Epidermal melanocyte (primary cell): Measurements from ENCODE around the gene AFDN.

Experiments
- DNase-seq: peaks from one replicate; pipeline ENCODE4 v3.0.0; 2011; ENCODE audit warnings: low spot score; ENCODE audit not compliant: insufficient read length

Gene AFDN

DNA sequence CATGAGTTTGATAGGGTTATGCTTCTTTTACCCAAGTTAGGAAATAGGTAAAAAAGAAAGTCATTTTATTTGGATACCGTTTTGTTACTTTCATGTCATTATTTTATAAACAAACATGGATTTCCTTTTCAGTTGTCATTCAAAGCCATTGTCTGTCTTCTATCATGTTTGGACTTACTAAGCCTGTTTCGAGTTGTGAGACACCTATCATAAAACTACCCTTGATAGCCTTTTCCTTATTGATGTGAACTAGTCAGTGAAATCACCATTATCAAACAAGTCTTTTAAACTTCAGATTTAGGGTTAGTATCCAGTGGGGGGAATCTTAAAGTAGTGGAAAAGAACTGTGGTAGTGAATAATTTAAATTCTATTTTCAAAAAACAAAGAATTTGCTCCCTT is 85.8 kb downstream of the AFDN start:
- DNase-seq, result no peak

DNA sequence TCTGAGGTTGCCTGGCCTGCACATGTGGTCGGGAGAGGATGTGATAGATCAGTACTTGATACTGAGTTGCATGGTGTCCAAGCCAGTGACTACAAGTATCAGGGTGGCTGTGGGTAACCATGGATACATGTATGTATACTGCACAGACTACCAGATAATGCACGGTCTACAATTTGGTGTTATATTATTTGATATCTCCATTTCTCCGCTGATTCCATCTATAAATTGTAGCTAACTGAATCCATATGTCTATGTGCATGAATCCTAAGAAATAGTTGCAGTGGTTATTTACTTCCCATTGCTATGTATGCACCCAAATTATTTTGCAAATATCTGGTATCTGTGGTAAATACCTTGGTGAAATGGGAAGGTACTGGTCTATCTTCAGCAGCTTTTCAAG is 87.0 kb downstream of the AFDN start:
- DNase-seq, result no peak

DNA sequence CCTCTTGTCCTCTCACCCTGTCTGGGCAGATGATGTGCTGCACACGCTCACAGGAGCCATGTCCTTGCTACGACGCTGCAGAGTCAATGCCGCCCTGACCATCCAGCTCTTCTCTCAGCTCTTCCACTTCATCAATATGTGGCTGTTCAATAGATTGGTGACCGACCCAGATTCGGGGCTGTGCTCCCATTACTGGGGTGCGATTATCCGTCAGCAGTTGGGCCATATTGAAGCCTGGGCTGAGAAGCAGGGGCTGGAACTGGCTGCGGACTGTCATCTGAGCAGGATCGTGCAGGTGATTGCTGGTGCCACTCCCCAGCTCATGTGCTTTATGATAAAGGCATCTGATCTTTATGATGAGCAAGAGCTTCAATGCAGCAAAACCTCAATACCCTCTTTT is 88.4 kb downstream of the AFDN start:
- DNase-seq, result no peak

DNA sequence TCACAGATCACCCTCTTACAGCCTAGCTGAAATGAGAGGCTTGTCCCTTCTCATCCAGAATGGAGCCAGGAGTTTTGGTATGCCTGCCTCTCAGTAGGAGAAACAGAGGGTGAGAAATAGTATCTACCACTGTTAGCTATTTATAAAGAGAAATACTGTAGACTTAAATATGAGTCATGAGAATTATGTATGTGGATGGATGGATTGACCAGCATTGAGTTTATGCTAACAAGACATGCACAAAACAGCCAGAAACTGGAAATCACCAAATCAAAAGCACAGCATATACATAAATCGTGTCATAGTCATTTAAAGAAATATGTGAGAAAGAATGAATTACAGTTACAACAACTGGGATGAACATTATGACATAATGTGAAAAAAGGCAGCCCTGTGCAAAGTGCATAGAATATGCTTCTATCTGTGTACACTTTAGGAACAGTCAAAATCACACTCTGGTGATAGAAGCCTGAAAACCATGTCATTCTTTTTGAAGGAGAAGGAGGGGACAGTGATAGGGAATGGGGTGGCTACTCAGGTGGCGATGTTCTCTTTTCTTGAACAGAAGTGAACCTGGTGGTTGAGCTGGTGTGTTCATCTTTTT is 90.9 kb downstream of the AFDN start:
- DNase-seq, result no peak

DNA sequence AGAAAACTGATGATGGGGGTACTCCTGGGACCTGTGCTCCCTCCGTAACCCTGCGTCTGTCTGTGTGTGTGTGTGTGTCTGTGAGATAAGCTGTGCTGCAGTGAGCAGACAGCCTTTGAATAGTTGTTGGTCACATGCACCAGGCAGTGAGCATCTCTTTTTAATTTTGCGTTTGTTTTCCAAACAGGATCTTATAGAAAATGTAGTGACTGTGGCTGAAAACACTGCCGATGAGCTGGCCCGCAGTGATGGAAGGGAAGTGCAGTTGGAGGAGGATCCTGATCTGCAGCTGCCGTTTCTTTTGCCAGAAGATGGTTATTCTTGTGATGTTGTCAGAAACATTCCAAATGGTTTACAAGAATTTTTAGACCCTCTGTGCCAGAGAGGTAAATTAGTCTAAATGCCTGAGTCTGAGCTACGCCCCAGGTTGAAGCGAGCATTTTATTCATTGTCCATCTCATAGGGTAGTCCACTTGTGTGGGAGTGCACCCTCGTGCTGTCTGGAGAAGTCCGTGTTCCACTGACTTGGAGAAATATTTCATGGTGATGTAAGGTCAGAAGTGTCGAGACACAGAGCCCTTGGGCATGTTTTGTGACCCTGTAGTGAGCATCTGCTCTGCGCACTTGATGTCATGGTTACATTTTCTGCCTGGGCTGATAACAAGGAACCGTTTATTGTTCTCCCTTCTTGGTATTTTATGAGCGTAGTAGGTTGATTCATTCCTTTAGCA is 92.0 kb downstream of the AFDN start:
- no peak for DNase-seq

DNA sequence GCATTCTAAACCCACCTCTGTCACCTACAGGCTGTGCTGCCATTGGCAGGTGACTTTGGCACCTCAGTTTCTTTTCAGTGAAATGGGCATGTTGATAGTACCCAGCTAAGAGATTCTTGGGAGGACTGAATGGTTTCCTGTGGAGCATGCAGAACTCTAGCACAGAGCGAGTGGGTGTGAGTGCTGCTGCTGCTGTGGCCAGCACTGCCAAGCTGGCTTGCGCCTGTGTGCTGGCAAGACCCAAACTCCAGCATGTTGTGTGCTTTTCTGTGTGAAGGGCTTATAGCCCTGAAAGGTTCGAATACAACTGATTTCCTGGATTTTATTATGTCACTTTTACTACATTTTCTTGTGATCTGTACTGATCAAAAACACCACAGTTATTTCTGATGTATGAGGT is 92.6 kb downstream of the AFDN start:
- DNase-seq, result no peak

DNA sequence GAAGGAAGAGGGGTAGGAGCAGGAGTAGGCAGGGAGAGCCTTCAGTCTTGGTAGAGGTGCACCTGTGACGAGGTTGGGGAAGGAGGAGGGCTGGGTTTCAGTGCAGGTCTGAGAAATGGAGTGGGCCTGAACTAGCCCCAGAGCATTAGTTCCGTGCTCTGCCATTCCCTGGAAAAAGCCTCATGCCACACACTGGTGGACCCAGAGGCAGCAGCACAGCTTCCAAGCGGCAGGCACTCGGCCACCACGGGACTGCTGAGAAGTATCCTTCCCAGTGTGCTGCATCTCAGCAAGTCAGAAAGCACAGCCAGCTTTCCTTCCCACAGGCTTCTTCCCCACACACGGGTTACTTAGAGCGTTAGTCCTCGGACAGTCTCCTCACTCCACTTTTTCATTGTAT is 93.5 kb downstream of the AFDN start:
- no peak for DNase-seq

DNA sequence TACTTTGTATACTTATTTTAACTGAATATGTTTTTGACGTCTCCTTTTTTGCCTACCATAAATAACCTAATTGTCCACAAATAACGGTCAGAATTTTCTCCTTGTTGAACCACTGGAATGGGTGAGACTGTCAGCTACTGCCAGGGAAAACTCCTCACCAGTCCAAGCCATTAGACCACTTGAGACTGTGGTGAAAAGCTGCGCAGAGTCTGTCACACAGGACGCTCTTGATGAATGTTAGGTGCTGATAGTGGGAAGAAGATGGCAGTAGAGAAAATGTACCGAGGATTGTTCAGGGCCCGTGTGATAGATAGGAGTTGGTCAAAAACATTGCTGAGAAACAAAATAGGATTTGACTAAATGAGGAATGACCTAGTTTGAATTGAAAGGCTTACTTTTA is 95.1 kb downstream of the AFDN start:
- no peak for DNase-seq

DNA sequence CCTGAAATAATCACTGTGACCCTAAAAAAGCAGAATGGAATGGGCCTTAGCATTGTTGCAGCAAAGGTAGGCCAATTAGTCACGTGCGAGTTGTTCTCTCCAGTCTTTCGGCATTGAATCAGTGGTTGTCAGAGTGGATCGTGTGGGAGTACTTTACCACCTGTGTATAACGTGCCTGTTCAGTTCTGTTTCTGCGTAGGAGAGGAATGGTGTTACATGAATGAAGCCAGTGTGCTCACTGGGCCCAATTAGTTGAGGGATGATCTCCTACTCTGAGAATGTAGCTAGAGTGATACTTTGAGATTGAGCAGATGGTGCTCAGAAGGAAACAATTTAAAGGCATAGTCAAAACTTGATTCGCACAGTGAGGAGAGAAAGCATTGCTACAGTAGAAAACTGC is 98.3 kb downstream of the AFDN start:
- no peak for DNase-seq

DNA sequence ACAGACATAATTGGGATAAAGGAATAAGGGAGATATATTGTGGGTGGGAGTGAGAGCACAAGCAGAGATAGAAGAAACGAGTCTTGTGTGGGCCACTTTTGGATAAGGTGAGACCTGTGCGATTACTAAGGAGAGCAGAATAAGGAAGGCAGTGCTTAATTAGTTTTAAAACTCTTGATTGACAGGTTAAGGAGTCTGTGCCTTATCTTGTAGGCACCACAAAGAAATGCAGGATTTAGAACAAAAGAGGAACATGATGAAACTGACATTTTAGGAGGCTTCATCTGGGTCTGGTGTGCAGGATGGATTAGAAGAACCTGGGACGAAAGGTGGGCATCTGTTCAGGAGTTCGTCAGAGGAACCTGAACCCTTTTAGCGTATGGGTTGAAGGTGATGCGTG is 100.5 kb downstream of the AFDN start:
- DNase-seq, result no peak

DNA sequence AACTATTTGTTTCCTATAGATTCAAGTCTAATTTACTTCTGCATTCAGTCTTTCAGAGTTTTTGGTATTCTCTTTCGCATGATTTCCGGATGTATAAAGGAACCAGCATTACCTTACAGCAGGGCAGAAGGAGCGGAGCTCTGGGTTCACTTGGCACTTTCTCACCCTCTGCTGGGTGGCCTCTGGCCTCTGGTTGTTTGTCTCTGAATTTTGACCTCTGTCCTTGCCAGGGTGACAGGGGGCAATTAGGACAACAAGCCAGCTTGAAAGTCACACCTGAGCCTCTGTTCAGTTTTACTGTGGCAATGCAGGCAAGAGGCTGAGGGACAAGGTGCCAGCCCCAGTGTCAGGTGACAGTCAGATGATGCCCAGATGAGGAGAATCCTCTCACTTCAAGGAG is 101.4 kb downstream of the AFDN start:
- DNase-seq, result no peak

DNA sequence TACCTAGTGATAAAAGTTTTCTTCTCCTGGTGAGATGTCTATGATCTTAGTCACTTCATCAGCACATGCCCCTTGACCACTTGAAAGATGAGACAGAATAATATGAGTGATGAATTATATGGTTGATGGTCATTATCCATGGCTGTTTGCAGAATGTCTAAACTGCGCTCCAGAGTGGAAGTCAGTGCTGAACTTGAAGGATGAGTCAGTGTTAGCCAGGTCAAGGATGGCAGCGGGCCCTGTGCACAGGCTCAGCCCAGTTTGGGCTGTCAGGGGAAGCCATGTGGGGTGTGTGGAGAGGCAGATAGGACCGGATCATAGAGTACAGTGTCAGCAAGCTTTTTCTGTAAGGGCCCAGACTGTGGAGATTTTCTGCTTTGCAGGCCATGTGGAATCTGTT is 103.6 kb downstream of the AFDN start:
- no peak for DNase-seq

DNA sequence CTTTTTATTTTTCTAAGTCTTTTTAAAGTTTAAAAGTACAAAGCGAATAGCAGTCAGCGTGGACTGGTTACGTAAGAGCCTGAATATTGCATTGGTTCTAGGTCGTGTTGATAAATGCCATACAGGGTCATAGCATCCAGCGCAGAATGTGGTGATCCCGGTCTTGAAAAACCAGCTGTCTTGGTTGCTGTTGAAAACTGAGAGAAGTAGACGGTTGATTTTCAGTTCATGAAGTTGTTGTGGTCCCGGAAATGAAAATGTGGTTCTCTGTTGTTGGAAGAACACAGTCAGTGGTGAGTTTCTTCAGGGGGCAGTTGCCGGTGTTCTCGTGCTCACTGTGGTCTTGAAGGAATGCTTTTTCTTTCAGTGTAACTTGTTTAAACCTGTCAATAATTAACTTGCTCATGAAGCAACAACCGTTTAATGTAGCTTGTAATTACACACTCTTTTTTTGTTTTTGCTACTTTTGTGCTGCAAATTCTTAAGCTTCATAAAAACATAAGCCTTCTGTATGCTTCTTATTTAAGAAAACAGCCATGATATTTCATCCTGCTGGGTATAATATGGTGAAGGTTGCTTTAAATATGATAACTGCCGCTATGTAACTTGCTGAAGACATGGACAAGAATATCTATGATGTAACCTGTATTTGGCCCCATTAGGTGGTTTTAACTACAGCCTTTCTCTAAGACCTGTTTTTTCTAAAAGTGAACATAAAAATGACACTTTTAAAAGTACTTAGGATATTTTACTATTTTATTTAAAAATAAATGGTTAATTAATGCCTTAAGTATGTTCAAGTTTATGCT is 106.0 kb downstream of the AFDN start:
- no peak for DNase-seq

DNA sequence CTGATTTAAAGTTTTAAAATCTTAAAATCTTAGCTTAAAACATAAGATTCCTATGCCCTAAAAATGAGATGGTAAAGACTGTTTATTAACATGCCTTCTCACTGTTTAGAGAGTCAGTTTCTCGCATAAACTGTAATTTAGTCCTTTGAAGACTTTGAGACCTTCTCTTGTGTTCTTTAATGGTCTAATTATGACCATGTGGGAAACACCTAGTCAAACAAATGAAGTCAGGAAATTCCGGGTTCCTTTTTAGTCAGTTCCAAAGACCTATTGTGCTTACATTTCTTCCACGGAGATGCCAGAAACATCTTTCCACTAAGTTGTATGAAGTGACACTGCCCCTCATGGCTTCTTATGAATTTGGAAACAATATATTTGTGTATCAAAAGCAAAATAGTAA is 106.6 kb downstream of the AFDN start:
- DNase-seq, result no peak

DNA sequence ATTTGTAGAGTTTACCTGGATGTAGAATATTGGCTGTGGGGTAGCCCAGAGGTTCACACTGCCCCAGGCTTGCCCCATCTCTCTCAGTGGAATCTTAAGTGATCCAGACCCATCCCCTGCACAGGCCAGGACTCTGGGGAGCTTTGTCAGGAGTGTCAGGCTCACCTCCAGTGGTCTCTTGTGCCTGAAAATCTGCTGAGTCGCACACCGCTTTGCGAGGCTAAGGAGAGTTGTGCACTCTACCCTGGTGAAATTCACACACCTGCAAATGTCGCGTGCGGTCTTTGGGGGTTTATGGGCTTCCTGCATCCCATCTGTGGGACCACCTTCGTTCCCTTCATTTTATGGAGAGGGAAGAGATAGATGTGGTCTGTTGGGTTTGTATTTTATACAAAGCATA is 107.1 kb downstream of the AFDN start:
- DNase-seq, result no peak

DNA sequence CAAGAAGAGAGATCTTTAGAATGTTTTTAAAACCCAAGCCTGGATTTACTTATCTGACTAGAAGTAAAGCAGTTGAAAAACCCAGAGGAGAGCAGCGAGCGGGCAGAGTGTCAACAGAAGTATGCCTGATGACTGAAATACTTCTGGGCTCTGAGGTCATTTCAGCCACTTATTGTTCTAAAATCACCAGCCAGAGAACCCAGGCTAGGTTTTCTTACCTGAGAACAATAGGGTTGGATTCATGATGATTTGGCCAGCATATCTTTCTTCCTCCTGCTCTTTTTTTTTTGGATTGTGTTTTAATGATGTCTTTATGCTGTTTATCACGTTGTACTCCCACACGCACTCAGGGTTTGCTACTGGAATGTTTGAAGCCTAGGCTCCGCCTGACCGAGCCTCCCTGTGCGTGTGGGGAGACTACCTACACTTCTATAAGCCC is 107.7 kb downstream of the AFDN start:
- DNase-seq, result no peak

DNA sequence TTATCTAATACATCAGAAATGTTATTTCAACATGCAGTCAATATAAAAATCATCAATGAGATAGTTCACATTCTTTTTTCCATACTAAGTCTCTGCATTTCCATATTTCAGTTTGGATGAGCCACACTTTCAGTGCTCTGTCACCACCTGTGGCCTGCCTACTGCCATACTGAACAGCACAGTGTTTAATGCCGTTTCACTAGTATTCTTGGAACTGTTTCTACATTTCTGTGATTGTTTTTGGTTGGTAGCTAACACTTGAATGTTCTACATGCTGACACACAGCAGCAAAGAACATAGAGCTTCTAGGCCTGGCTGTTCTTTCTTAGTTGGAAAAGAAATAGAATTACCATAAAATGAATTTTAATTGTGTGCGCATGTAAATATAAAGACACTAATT is 109.3 kb downstream of the AFDN start:
- DNase-seq, result no peak

DNA sequence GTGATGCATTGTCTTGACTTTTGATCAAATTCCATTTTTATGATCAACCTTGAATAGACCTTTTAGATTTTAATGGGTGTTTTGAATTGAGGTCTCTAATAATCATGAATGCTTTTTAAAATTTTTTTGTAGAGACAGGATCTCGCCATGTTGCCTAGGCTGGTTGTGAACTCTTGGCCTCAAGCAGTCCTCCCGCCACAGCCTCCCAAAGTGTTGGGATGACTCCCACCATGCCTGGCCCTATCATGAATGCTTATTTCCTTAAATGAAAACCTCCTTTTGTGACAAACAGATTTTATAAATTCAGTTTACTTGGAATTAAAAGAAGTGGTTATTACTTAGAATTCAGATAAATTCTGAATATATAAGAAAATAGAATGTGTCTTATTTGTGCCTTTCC is 110.6 kb downstream of the AFDN start:
- no peak for DNase-seq

DNA sequence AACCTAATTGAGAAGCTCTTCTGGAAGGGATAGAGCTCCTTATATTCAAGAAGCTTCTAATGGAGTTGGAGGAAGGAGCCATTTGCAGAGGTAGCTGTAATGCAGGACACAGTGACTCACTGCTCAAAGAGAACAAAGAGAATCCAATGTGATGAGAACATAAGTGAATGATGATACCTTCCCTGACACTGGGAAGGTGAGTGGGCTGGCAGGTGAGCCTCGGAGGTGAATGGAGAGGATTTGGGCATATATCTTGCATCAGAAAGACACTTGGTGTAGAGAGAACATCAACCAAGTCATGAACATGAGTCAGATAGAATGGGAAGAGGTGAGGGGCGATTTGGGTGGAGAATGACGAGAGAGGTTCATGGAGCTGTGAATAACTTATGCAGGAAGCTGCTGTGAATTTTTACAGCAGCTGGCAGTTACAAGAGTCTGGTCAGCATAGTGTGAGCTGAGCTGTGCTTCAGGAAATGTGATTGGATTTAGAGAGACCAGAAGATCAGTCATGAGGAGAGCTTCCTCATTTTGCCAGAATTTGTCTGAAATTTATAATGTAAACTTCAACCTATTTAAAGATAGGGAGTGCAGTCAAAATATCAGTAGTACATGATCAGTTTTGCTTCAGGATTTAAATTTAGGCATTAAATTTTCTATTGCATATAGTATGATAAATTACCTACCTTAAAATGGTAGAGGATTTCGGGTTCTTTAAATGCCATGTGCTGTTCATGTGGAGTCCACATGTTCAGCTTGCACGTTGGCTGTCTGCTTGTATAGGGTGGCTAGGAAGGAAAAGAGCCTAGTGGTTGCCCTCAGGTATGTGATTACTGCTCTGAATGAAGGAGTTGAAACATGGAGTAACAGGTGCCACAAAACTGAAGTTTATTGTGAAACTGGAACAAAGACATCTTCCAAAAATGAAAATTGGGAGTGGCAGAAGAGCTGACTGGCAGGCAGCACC is 111.5 kb downstream of the AFDN start:
- no peak for DNase-seq

DNA sequence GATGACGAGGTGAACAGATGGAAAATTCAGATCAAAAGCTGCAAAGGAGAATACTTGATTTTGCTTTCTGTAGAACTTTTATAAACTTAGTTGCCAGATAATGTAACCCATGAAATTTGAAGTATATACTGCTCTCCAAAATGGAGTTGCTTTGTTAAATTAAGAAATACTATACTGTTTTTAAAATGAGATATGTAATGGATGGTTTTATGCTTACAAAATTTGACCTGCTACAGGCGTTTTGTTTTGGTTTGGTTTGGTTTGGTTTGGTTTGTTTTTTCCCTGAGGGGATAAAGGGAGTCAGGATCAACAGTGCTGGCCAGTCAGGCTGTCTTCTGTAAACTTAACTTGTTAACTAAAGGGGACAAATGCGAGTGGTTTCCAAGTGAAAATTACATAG is 115.1 kb downstream of the AFDN start:
- DNase-seq, result no peak

DNA sequence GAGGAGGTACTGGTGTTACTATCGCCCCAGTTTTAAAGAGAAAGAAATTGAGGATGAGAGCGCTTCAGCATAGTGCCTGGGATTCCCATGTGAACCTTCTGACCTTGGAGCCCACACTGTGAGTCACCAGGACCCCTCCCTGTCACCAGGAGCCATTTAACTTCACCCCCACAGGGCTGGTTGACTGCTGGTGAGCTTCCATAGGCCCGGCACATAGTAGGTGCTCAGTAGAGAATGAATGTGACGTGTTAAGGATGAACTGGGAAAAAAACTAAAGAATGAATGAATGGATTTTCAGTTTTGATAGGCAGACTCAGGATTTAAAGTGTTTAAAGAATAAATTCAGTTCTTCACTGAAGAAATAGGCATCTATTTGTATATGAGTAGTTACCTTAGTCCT is 117.4 kb downstream of the AFDN start:
- DNase-seq, result no peak

DNA sequence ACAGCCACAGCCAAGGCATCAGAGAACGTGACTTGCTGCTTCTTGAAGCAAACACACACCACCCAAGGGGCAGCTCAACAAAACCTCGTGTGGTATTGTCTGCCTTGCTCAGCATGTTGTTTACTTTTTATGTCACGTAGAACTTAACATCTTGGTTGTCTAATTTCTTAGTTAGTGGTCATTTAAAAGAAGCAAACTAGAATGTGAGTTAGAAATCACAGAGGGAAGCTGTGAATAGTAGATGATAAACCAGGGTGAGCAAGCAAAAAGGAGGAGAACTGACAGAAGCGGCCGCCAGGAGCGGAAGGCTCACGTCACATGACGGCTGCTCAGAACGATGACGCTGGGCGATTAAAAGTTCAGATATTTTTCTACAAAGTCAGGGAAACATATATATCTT is 119.3 kb downstream of the AFDN start:
- no peak for DNase-seq
